MG63 (cell line): Measurements from ENCODE around the gene SLC44A3. TPM values are rescaled to one million over a fixed set of nuclear protein-coding genes. Genes with fewer than 3 reads are reported as not detected.
A peak's percentile ranks its signal among the peaks of the same experiment; 100 is the strongest.

ENCODE experiments used
- DNase-seq: peaks from one replicate; pipeline ENCODE4 v3.0.0-alpha.2; 2020
- H3K27me3 ChIP-seq: fragments of 250-450 bp; sonication (Bioruptor Pico); 2 replicates; pipeline ENCODE4 v1.5.1; 2020; ENCODE audit warnings: mild to moderate bottlenecking, moderate library complexity
- H3K36me3 ChIP-seq: fragments of 250-450 bp; sonication (Bioruptor Pico); 2 replicates; pipeline ENCODE4 v1.5.1; 2020; ENCODE audit warnings: mild to moderate bottlenecking, moderate library complexity
- H3K4me3 ChIP-seq: fragments of 250-450 bp; sonication (Bioruptor Pico); 2 replicates; pipeline ENCODE4 v1.5.1; 2020; ENCODE audit warnings: mild to moderate bottlenecking, moderate library complexity
- H3K9me3 ChIP-seq: fragments of 250-450 bp; sonication (Bioruptor Pico); 2 replicates; pipeline ENCODE4 v1.5.1; 2020; ENCODE audit warnings: mild to moderate bottlenecking, moderate library complexity
- total RNA-seq: library from RNA; depleted of rRNA; stranded (reverse); fragments of >200 nt; shearing (Covaris generic); gene quantifications from 2 replicates; pipeline ENCODE4 v1.2.3, GENCODE V29; 2014; ENCODE audit warnings: low replicate concordance

The SLC44A3 gene
- total RNA-seq, 1 experiment from 2014 or later: 0.26 TPM

GRCh38 chr1:94903280-94904009, 83.3 kb downstream of the SLC44A3 start:
- Histone ChIP-seq H3K36me3 (peaks cover 60% of the 10 kb centered on the region), H3K9me3 (no peaks in the 10 kb centered on the region), H3K4me3 (no peak overlapping the region), H3K27me3 (no peaks in the 10 kb centered on the region)
- DNase-seq: peak; percentile 4

- no peak for DNase-seq
- no peaks in the 10 kb centered on the region for H3K27me3 ChIP-seq
- no peaks in the 10 kb centered on the region for H3K9me3 ChIP-seq
- H3K36me3 ChIP-seq: peaks cover 54% of the 10 kb centered on the region
- no peak overlapping the region for H3K4me3 ChIP-seq
Measured at GRCh38 chr1:94905207-94905606, 85.0 kb downstream of the SLC44A3 start.

- no peak overlapping the region for H3K4me3 ChIP-seq
- H3K27me3 ChIP-seq: no peaks in the 10 kb centered on the region
- DNase-seq: no peak
- H3K36me3 ChIP-seq: peaks cover 55% of the 10 kb centered on the region
- no peaks in the 10 kb centered on the region for H3K9me3 ChIP-seq
Measured at GRCh38 chr1:94906382-94906781, 86.2 kb downstream of the SLC44A3 start.

GRCh38 chr1:94907136-94907535, 87.0 kb downstream of the SLC44A3 start:
- Histone ChIP-seq H3K9me3 (no peaks in the 10 kb centered on the region), H3K4me3 (no peak overlapping the region), H3K27me3 (no peaks in the 10 kb centered on the region), H3K36me3 (peaks cover 50% of the 10 kb centered on the region)
- DNase-seq: no peak

- no peaks in the 10 kb centered on the region for H3K9me3 ChIP-seq
- no peak overlapping the region for H3K4me3 ChIP-seq
- no peak for DNase-seq
- no peaks in the 10 kb centered on the region for H3K27me3 ChIP-seq
- peaks cover 45% of the 10 kb centered on the region for H3K36me3 ChIP-seq
Measured at GRCh38 chr1:94908190-94908589, 88.0 kb downstream of the SLC44A3 start.

- Histone ChIP-seq H3K9me3 (no peaks in the 10 kb centered on the region), H3K36me3 (peaks cover 39% of the 10 kb centered on the region), H3K4me3 (no peak overlapping the region), H3K27me3 (no peaks in the 10 kb centered on the region)
- no peak for DNase-seq
Measured at GRCh38 chr1:94908965-94909364, 88.8 kb downstream of the SLC44A3 start.

GRCh38 chr1:94909486-94909885, 89.3 kb downstream of the SLC44A3 start:
- no peak for DNase-seq
- Histone ChIP-seq H3K9me3 (no peaks in the 10 kb centered on the region), H3K36me3 (peaks cover 39% of the 10 kb centered on the region), H3K27me3 (no peaks in the 10 kb centered on the region), H3K4me3 (no peak overlapping the region)

- DNase-seq: peak; percentile 11
- peaks cover 32% of the 10 kb centered on the region for H3K36me3 ChIP-seq
- no peaks in the 10 kb centered on the region for H3K9me3 ChIP-seq
- H3K4me3 ChIP-seq: no peak overlapping the region
- H3K27me3 ChIP-seq: no peaks in the 10 kb centered on the region
Measured at GRCh38 chr1:94912263-94913184, 92.4 kb downstream of the SLC44A3 start.

- Histone ChIP-seq H3K27me3 (no peaks in the 10 kb centered on the region), H3K36me3 (peaks cover 20% of the 10 kb centered on the region), H3K4me3 (no peak overlapping the region), H3K9me3 (no peaks in the 10 kb centered on the region)
- DNase-seq: no peak
Measured at GRCh38 chr1:94917251-94917650, 97.1 kb downstream of the SLC44A3 start.

GRCh38 chr1:94919241-94920030, 99.3 kb downstream of the SLC44A3 start:
- Histone ChIP-seq H3K9me3 (no peaks in the 10 kb centered on the region), H3K36me3 (peaks cover 33% of the 10 kb centered on the region), H3K4me3 (no peak overlapping the region), H3K27me3 (no peaks in the 10 kb centered on the region)
- no peak for DNase-seq

- peaks cover 33% of the 10 kb centered on the region for H3K36me3 ChIP-seq
- H3K9me3 ChIP-seq: no peaks in the 10 kb centered on the region
- DNase-seq: no peak
- no peak overlapping the region for H3K4me3 ChIP-seq
- no peaks in the 10 kb centered on the region for H3K27me3 ChIP-seq
Measured at GRCh38 chr1:94920061-94920460, 99.9 kb downstream of the SLC44A3 start.

- no peak for DNase-seq
- H3K36me3 ChIP-seq: peaks cover 33% of the 10 kb centered on the region
- H3K4me3 ChIP-seq: no peak overlapping the region
- no peaks in the 10 kb centered on the region for H3K9me3 ChIP-seq
- no peaks in the 10 kb centered on the region for H3K27me3 ChIP-seq
Measured at GRCh38 chr1:94921977-94922376, 101.8 kb downstream of the SLC44A3 start.

- no peak for DNase-seq
- no peaks in the 10 kb centered on the region for H3K9me3 ChIP-seq
- H3K27me3 ChIP-seq: no peaks in the 10 kb centered on the region
- H3K4me3 ChIP-seq: peak overlapping the region; percentile 15; the same call in 1 of the 2 replicates
- peaks cover 33% of the 10 kb centered on the region for H3K36me3 ChIP-seq
Measured at GRCh38 chr1:94922761-94923331, 102.7 kb downstream of the SLC44A3 start.

GRCh38 chr1:94925004-94925403, 104.8 kb downstream of the SLC44A3 start:
- Histone ChIP-seq H3K4me3 (peak overlapping the region; percentile 91), H3K27me3 (no peaks in the 10 kb centered on the region), H3K36me3 (peaks cover 29% of the 10 kb centered on the region), H3K9me3 (no peaks in the 10 kb centered on the region)
- DNase-seq: peak; percentile 51

- Histone ChIP-seq H3K36me3 (peaks cover 27% of the 10 kb centered on the region), H3K27me3 (no peaks in the 10 kb centered on the region), H3K9me3 (no peaks in the 10 kb centered on the region), H3K4me3 (peak overlapping the region; percentile 91)
- DNase-seq: peak; percentile 87
Measured at GRCh38 chr1:94925561-94926125, 105.5 kb downstream of the SLC44A3 start.
